Gastrocnemius medialis (tissue), 4 donors: ENCODE measurements around the gene USH1G.

Source experiments
- CTCF ChIP-seq, 5 experiments: fragments of 450-650 bp in 3 of 5; fragments of 200-600 bp in 2 of 5; sonication (generic) in 2 of 5; IDR thresholded peaks in 4 of 5; conservative IDR thresholded peaks in 1 of 5; 1 replicate in 4 of 5; 2 replicates in 1 of 5; pipeline ENCODE4 v1.5.1; 2016 to 2019; ENCODE audit warnings: antibody characterized with exemption in 5 of 5, mild to moderate bottlenecking in 3 of 5, moderate library complexity in 3 of 5
- POLR2A ChIP-seq, 2 donors: fragments of 450-650 bp; IDR thresholded peaks; one replicate each; pipeline ENCODE4 v1.6.1; 2017; ENCODE audit warnings: antibody characterized with exemption in 2 of 2, mild to moderate bottlenecking in 2 of 2, moderate library complexity in 2 of 2

GRCh38 chr17:74872313-74873036, 50.6 kb downstream of the USH1G start, which contains the start of gene FDXR:
- TF ChIP-seq POLR2A (IDR thresholded peaks at IDR 0.05) (peak; percentile 3 to 13), CTCF (IDR thresholded peaks at IDR 0.05 in 4 of 5, conservative IDR thresholded peaks at IDR 0.05 in 1 of 5) (no peak)
